GM12878 (cell line): ENCODE results near the gene NECTIN1. TPM values are rescaled to one million over a fixed set of nuclear protein-coding genes. Genes with fewer than 3 reads are reported as not detected.
A peak's percentile ranks its signal among the peaks of the same experiment; 100 is the strongest.

Experiments used
- BACH1 ChIP-seq: fragments of 450-650 bp; IDR thresholded peaks from 2 replicates; pipeline ENCODE4 v1.6.1; 2017; ENCODE audit warnings: mild to moderate bottlenecking, borderline replicate concordance
- BHLHE40 ChIP-seq, 2 experiments: fragments of 450-650 bp in 1 of 2; IDR thresholded peaks; 2 replicates each; pipeline ENCODE4 v1.6.1; 2011 to 2017; ENCODE audit warnings: low read depth in 2 of 2, borderline replicate concordance in 1 of 2, improper control_type of control experiment in 1 of 2, low read length in 1 of 2, mild to moderate bottlenecking in 1 of 2
- CHD1 ChIP-seq: IDR thresholded peaks from 2 replicates; pipeline ENCODE4 v1.6.1; 2012; ENCODE audit warnings: low read depth, low read length, improper control_type of control experiment
- CREM ChIP-seq: IDR thresholded peaks from 2 replicates; pipeline ENCODE4 v1.6.1; 2014; ENCODE audit warnings: antibody characterized with exemption, low read depth
- HDAC6 ChIP-seq: fragments of 200-600 bp; sonication (generic); IDR thresholded peaks from one replicate; pipeline ENCODE4 v1.8.0; 2017; ENCODE audit warnings: antibody characterized with exemption; ENCODE audit not compliant: unreplicated experiment
- IKZF1 ChIP-seq: fragments of 450-650 bp; conservative IDR thresholded peaks from 2 replicates; pipeline ENCODE4 v1.6.1; 2017; ENCODE audit warnings: antibody characterized with exemption, mild to moderate bottlenecking
- IKZF2 ChIP-seq, 2 experiments: fragments of 450-650 bp; IDR thresholded peaks; 2 replicates each; pipeline ENCODE4 v1.6.1; 2017; ENCODE audit warnings: mild to moderate bottlenecking in 2 of 2, moderate library complexity in 2 of 2
- KAT2A ChIP-seq: conservative IDR thresholded peaks from 2 replicates; pipeline ENCODE4 v1.6.1; 2011; ENCODE audit warnings: low read depth, low read length; ENCODE audit not compliant: control insufficient read depth
- KDM1A ChIP-seq: fragments of 200-600 bp; sonication (generic); IDR thresholded peaks from 2 replicates; pipeline ENCODE4 v1.6.1; 2016; ENCODE audit warnings: borderline replicate concordance
- MEF2A ChIP-seq: IDR thresholded peaks from 2 replicates; pipeline ENCODE4 v1.6.1; 2011; ENCODE audit warnings: low read depth, mild to moderate bottlenecking, low read length, moderate library complexity; ENCODE audit not compliant: insufficient read depth
- NBN ChIP-seq: fragments of 450-650 bp; IDR thresholded peaks from 2 replicates; pipeline ENCODE4 v1.6.1; 2016
- NR2C1 ChIP-seq: fragments of 450-650 bp; IDR thresholded peaks from 2 replicates; pipeline ENCODE4 v1.6.1; 2017; ENCODE audit warnings: antibody characterized with exemption, mild to moderate bottlenecking, moderate library complexity
- RAD51 ChIP-seq: fragments of 450-650 bp; IDR thresholded peaks from 2 replicates; pipeline ENCODE4 v1.6.1; 2016; ENCODE audit warnings: moderate library complexity, mild to moderate bottlenecking, inconsistent platforms
- SPI1 ChIP-seq: IDR thresholded peaks from 2 replicates; pipeline ENCODE4 v1.6.1; 2011; ENCODE audit warnings: low read depth, mild to moderate bottlenecking, low read length, moderate library complexity, borderline replicate concordance; ENCODE audit not compliant: insufficient read depth
- TARDBP ChIP-seq: IDR thresholded peaks from 2 replicates; pipeline ENCODE4 v1.6.1; 2016; ENCODE audit warnings: borderline replicate concordance
- TBL1XR1 ChIP-seq: IDR thresholded peaks from 2 replicates; pipeline ENCODE4 v1.6.1; 2012; ENCODE audit warnings: low read depth, low read length, improper control_type of control experiment
- TCF7 ChIP-seq: IDR thresholded peaks from 2 replicates; pipeline ENCODE4 v1.6.1; 2014; ENCODE audit warnings: antibody characterized with exemption, borderline replicate concordance
- YY1 ChIP-seq: IDR thresholded peaks from 2 replicates; pipeline ENCODE4 v1.6.1; 2011; ENCODE audit warnings: low read depth, mild to moderate bottlenecking, low read length
- polyA plus RNA-seq, 11 experiments: library from polyadenylated mRNA; depleted of rRNA in 4 of 11; unstranded in 6 of 11; stranded (reverse) in 5 of 11; fragments of >200 nt; fragmentation: Nextera tagmentation in 4 of 11; fragmentation: Illumina TruSeq in 1 of 11; extraction: Ambion mirVana in 4 of 11; extraction: Trizol in 1 of 11; gene quantifications; 1 replicate in 1 of 11; 2 replicates in 10 of 11; pipeline versions ENCODE4 v1.2.1 to v1.2.3, GENCODE V29; 2011 to 2016; ENCODE audit warnings: inconsistent platforms in 2 of 11, missing spikeins in 2 of 11, low read depth in 1 of 11
- total RNA-seq, 4 experiments: library from RNA; depleted of rRNA in 3 of 4; stranded (reverse); fragments of >200 nt in 3 of 4; fragmentation: Illumina TruSeq in 1 of 4; extraction: Trizol in 1 of 4; gene quantifications; 2 replicates each; pipeline versions ENCODE4 v1.2.1 to v1.2.3, GENCODE V29; 2013 to 2021
- TF ChIP-seq, protein P1 (sequence below): fragments of 450-650 bp; IDR thresholded peaks from 2 replicates; pipeline ENCODE4 v1.6.1; 2014; ENCODE audit warnings: mild to moderate bottlenecking
- TF ChIP-seq, protein P2 (sequence below): IDR thresholded peaks from 2 replicates; pipeline ENCODE4 v1.6.1; 2012; ENCODE audit warnings: improper control_type of control experiment, low read depth, low read length; ENCODE audit not compliant: insufficient replicate concordance
- TF ChIP-seq, protein P3 (sequence below), 3 experiments: IDR thresholded peaks in 2 of 3; conservative IDR thresholded peaks in 1 of 3; 2 replicates each; pipeline ENCODE4 v1.5.1; 2011; ENCODE audit warnings: low read depth in 3 of 3, low read length in 3 of 3, mild to moderate bottlenecking in 3 of 3, control low read depth in 2 of 3, moderate library complexity in 2 of 3, inconsistent platforms in 1 of 3, mixed read lengths in 1 of 3; ENCODE audit not compliant: control insufficient read depth in 2 of 3, insufficient read depth in 1 of 3; ENCODE audit errors: extremely low read depth in 1 of 3

The NECTIN1 gene
- total and polyA plus RNA-seq, 10 of the 15 experiments (the other 5 are each of a cell fraction or from before 2014, with no cell fraction given), result 0.97 to 9.2 (median 2.3) TPM

DNA sequence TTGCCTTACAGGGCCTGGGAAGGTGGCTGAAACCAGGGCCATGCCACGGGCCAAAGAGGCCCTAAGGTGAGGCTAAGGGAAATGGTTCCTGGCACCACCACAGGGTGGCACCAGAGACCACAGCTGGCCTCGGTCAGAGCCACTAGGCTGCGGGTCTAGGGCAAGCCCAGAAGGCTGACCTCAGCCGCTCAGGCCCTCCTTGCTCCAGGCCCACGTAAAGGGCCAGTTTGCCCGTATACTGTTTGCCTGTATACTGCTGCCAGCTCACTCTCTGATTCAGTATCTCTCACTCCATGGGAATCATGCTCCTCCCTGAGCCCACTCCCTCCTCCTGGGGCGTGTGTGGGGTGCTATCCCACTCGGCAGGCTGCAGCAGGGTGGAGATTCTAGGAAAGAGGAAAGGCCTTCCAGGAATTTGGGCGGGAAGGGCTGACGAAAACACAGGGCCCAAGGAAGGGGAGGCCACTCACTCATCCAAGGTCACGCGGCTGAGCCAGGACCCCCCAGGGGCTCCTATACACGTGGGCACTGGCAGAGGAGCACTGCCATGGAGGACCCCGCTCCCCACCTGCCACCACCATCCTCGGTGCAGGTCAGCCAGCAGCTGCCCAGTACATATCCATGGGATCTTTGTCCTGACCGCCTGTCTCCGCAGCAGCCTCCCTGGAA is 62.4 kb downstream of the NECTIN1 start (continued):
- TF ChIP-seq BACH1 (no peak), MEF2A (no peak), KDM1A (no peak), BHLHE40 (IDR thresholded peaks at IDR 0.05; ENCODE audit: borderline replicate concordance in 1 of 2, low read depth in 2 of 2, low read length in 1 of 2) (peak; percentile 26 to 52; a peak in 1 of 4 replicates), IKZF1 (peak; percentile 7; the same call in 1 of the 2 replicates), CREM (0 out of 2 replicates have a peak, but pooled peaks have one; percentile 11), IKZF2 (IDR thresholded peaks at IDR 0.05) (no peak), TBL1XR1 (no peak), SPI1 (no peak), KAT2A (no peak), NBN (peak; percentile 37; the same call in 1 of the 2 replicates), TCF7 (no peak), TARDBP (no peak), HDAC6 (no peak), RAD51 (no peak), NR2C1 (no peak), CHD1 (no peak), YY1 (0 out of 2 replicates have a peak, but pooled peaks have one; percentile 31)
- TF ChIP-seq, protein P1, sequence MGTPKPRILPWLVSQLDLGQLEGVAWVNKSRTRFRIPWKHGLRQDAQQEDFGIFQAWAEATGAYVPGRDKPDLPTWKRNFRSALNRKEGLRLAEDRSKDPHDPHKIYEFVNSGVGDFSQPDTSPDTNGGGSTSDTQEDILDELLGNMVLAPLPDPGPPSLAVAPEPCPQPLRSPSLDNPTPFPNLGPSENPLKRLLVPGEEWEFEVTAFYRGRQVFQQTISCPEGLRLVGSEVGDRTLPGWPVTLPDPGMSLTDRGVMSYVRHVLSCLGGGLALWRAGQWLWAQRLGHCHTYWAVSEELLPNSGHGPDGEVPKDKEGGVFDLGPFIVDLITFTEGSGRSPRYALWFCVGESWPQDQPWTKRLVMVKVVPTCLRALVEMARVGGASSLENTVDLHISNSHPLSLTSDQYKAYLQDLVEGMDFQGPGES, result no peak
- TF ChIP-seq, protein P2, sequence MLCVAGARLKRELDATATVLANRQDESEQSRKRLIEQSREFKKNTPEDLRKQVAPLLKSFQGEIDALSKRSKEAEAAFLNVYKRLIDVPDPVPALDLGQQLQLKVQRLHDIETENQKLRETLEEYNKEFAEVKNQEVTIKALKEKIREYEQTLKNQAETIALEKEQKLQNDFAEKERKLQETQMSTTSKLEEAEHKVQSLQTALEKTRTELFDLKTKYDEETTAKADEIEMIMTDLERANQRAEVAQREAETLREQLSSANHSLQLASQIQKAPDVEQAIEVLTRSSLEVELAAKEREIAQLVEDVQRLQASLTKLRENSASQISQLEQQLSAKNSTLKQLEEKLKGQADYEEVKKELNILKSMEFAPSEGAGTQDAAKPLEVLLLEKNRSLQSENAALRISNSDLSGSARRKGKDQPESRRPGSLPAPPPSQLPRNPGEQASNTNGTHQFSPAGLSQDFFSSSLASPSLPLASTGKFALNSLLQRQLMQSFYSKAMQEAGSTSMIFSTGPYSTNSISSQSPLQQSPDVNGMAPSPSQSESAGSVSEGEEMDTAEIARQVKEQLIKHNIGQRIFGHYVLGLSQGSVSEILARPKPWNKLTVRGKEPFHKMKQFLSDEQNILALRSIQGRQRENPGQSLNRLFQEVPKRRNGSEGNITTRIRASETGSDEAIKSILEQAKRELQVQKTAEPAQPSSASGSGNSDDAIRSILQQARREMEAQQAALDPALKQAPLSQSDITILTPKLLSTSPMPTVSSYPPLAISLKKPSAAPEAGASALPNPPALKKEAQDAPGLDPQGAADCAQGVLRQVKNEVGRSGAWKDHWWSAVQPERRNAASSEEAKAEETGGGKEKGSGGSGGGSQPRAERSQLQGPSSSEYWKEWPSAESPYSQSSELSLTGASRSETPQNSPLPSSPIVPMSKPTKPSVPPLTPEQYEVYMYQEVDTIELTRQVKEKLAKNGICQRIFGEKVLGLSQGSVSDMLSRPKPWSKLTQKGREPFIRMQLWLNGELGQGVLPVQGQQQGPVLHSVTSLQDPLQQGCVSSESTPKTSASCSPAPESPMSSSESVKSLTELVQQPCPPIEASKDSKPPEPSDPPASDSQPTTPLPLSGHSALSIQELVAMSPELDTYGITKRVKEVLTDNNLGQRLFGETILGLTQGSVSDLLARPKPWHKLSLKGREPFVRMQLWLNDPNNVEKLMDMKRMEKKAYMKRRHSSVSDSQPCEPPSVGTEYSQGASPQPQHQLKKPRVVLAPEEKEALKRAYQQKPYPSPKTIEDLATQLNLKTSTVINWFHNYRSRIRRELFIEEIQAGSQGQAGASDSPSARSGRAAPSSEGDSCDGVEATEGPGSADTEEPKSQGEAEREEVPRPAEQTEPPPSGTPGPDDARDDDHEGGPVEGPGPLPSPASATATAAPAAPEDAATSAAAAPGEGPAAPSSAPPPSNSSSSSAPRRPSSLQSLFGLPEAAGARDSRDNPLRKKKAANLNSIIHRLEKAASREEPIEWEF, result peak; percentile 20
- TF ChIP-seq, protein P3, sequence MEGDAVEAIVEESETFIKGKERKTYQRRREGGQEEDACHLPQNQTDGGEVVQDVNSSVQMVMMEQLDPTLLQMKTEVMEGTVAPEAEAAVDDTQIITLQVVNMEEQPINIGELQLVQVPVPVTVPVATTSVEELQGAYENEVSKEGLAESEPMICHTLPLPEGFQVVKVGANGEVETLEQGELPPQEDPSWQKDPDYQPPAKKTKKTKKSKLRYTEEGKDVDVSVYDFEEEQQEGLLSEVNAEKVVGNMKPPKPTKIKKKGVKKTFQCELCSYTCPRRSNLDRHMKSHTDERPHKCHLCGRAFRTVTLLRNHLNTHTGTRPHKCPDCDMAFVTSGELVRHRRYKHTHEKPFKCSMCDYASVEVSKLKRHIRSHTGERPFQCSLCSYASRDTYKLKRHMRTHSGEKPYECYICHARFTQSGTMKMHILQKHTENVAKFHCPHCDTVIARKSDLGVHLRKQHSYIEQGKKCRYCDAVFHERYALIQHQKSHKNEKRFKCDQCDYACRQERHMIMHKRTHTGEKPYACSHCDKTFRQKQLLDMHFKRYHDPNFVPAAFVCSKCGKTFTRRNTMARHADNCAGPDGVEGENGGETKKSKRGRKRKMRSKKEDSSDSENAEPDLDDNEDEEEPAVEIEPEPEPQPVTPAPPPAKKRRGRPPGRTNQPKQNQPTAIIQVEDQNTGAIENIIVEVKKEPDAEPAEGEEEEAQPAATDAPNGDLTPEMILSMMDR (IDR thresholded peaks at IDR 0.05 in 2 of 3, conservative IDR thresholded peaks at IDR 0.05 in 1 of 3; ENCODE audit: control insufficient read depth in 2 of 3, extremely low read depth in 1 of 3, insufficient read depth in 1 of 3, low read depth in 3 of 3, low read length in 3 of 3), result peak; percentile 91 to 98 (median 94); a peak in 5 of 6 replicates
- TF ChIP-seq, all 136 proteins: peak for 12
